Omental fat pad (tissue), 4 donors: ENCODE measurements around the gene RALGDS. TPM values are rescaled to one million over a fixed set of nuclear protein-coding genes. Genes with fewer than 3 reads are reported as not detected.

Experiments used
- ATAC-seq: fragments of 150-250 bp; one replicate; pipeline ENCODE4 v1.9.1; 2016; ENCODE audit warnings: mild to moderate bottlenecking, moderate library complexity; ENCODE audit not compliant: low FRiP score
- DNase-seq: peaks from one replicate; pipeline ENCODE4 v3.0.0-alpha.2; 2019; ENCODE audit warnings: low spot score
- total RNA-seq, 4 donors: library from RNA; depleted of rRNA; stranded (reverse); fragments of >200 nt; gene quantifications; one replicate each; pipeline ENCODE4 v1.1.0, GENCODE V29; 2016
- TF ChIP-seq, protein P1 (sequence below), 3 donors: fragments of 450-650 bp; IDR thresholded peaks; one replicate each; pipeline ENCODE4 v1.5.1; 2016 to 2017; ENCODE audit warnings: antibody characterized with exemption in 3 of 3, mild to moderate bottlenecking in 3 of 3, moderate library complexity in 2 of 3

RALGDS gene
- total RNA-seq, 4 donors from 2014 or later, result 33.9 to 177 (median 68.9) TPM

DNA sequence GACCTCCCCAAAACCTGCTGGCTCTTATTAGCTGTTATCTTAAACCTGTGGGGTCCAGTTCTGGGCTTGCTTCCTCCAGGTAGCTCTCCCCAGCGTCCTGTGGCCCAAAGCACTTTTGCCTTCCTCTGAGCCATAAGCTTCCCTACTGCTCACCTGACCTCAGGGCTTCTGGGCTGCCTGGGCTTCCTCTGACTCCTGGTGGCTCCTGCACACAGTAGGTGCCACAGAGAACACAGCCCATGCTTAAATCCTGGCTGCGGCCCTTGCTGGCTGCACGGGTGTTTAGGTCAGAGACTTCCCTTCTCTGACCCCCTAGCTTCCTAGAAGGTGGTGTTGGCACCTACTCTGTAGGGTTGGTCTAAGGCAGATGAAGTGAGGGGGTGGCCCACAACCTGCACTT, 2.5 kb downstream of the RALGDS start:
- ATAC-seq, result no peak
- DNase-seq, result no peak
- TF ChIP-seq, protein P1, sequence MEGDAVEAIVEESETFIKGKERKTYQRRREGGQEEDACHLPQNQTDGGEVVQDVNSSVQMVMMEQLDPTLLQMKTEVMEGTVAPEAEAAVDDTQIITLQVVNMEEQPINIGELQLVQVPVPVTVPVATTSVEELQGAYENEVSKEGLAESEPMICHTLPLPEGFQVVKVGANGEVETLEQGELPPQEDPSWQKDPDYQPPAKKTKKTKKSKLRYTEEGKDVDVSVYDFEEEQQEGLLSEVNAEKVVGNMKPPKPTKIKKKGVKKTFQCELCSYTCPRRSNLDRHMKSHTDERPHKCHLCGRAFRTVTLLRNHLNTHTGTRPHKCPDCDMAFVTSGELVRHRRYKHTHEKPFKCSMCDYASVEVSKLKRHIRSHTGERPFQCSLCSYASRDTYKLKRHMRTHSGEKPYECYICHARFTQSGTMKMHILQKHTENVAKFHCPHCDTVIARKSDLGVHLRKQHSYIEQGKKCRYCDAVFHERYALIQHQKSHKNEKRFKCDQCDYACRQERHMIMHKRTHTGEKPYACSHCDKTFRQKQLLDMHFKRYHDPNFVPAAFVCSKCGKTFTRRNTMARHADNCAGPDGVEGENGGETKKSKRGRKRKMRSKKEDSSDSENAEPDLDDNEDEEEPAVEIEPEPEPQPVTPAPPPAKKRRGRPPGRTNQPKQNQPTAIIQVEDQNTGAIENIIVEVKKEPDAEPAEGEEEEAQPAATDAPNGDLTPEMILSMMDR (IDR thresholded peaks at IDR 0.05), result no peak

DNA sequence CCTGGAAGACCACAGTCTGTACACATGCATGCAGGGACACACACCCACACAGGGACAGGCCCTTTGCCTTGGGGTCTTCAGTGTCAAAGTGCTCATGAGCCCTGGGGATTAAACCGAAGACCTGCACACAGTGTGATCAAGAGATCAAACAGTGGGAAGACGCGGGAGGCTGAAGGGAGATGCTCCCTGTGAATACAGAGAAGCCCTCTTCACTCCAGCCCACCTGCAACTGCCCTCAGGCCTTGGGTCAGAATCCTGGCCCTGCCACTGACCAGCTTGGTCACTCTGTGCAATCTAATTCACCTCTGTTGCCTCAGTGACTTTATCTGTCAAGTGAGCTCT, 2.9 kb downstream of the RALGDS start:
- TF ChIP-seq, protein P1 (IDR thresholded peaks at IDR 0.05), result no peak
- DNase-seq (no peak), ATAC-seq (no peak)

DNA sequence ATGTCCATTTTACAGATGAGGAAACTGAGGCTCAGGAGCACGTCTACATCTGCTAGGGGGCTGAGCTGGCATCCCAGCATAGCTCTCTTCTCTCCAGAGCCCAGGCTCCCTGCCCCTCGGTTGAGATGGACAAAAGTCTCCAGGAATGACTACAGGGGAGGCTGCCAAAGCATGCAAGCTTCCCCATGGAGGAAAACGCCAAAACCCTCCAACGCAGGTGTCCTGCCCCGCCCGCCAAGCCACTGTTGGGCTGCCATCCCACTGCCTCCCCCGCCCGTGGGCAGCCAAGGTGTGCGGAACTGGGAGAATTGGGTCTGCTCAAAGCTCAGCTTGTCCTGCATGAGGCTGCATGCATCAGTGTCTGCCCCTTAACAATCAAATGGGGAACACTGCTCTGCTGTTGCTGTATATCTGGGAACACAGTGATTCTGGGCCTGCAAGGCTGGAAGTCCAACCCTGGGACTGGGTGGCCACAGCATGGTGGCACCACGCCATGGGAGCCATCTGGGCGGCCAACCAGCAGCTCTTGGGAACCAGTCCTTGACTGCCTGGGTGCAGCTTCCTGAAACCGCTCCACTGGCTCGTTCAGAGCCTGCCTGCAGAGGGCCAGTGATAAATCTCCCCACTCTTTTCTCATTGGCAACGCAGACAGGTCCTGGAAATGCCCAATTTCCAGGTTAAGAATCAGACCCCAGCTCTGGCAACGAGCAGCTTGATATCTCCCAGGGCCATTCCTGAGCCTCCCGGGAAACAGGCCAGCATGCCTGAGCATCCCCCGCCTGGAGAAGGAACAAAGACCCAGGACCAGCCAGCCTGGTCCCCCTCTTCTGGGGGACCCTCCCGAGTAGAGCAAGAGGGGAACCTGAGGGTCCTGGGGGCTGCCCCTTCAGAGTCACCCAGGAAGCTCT, 3.5 kb downstream of the RALGDS start:
- TF ChIP-seq, protein P1 (IDR thresholded peaks at IDR 0.05), result no peak
- no peak for DNase-seq
- ATAC-seq, result no peak

DNA sequence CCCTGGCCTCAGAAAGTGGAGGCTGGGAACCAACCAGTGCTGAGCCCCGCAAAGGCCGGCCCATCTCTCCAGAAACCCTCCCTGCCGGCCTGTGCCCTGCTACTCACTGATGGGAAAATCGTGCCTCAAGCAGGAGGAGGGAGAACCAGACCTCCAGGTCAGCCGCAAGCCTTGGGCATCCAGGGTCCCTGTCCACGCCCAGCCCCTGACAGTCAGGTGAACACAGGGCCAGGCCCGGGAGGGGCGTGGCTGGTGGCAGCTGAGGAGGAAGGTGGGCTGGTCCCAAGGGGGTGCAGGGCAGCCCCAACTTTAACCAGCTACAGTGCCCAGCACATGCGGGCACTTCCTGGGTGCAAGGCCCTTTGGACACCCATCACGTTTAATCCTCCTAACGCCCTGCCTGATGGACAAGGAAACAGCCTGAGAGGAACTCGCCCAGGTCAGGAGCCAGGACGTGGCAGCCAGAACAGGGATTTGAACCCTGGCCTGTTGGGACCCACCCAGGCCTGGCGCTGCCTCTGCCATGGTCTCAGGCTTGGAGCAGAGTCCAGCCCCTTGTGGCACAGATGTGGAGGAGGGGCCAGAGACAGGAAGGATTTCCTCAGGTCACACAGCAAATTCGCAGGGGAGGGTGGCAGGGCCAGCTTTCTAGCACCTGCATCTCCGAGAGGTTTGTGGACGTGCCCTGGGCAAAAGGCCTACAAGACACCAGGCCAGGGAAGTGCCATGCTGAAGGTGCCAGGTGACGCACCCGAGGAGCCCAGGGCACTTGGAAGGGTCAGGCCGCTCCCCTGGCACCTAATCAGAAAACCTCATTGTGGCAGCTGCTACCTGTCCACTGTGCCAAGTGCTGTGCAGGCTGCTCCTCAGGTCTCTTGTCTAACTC, 4.5 kb downstream of the RALGDS start:
- TF ChIP-seq, protein P1 (IDR thresholded peaks at IDR 0.05), result no peak
- DNase-seq (no peak), ATAC-seq (no peak)

DNA sequence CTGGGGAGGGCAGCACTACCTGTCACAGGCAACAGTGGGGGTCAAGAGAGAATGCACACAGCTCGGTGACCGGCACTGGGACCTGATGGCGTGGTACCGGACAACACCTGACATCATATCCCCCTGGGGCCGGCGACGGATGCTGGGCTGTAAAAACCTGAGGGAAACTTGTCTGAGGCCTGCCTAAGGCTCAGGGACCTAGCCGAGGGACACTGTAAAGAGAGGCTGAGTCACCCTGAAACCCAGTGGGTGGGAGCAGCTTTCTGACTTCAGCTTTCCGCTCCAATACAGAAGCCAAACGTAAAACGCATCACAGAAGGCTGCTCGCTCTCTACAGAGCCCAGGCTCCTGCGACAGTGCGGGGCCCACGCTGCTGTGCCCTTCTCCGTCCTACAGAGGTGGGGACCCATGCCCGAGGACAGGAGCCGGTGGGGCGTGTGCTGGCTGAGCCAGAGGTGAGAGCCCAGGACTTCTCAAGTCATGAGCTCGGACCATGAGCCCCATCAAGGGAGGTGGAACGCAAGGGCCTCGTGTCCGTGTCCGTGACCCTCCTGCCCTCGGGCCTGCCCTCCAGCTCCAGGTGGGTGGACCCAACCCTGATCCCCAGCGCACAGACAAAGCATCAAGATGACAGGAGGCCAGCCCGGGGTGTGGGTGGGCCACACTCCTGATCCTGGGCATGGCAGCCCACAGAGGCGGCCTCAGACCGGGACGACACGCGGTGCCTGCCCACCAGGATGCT, 5.3 kb downstream of the RALGDS start:
- ATAC-seq, result no peak
- TF ChIP-seq, protein P1 (IDR thresholded peaks at IDR 0.05), result no peak
- DNase-seq, result no peak

DNA sequence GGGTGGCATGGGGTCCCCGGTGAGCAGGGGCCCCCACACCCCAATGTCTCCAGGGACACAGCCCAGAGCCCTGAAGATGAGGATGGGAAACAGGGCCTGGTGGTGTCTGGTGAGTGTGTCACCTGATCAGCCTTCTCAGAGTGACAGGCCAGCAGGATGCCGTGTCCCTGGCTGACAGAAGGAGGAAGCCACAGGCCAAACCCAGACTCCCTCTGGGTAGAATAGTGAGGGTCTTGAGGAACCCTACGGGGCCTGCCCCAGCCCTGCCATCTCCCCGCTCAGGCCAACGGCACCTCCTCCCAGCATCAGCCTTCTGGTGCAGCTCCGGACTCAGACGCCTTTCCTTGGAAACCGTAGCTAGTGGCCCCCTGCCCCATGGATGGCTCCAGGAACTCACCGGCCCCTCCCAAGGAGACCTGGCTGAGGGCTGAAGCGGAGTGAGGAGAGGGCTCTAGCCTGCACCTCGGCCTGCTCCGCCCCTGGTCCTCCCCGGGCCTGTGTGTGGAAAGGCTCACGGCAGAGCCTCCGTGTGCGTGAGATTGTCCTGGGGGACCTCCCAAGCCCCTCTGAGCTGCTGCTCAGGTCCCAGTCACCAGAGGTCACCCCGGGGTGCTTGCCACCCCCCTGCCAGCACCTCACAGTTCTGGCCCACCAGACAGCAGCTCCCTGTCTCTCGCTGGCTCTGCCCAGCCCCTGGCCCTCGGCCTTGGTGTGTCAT, 6.0 kb downstream of the RALGDS start:
- ATAC-seq (no peak), DNase-seq (no peak)
- TF ChIP-seq, protein P1 (IDR thresholded peaks at IDR 0.05), result no peak
